ENCODE data around the gene PELI2. TPM values are rescaled to one million over a fixed set of nuclear protein-coding genes. Genes with fewer than 3 reads are reported as not detected.

Gene PELI2
- total and polyA plus RNA-seq, 2 experiments from 2014 or later: 4.3 to 16.1 TPM

GRCh38 chr14:56100556-56100955 is 17.7 kb upstream of the PELI2 start:
- no peaks in the 10 kb centered on the region for H4K20me1 ChIP-seq (ENCODE audit: insufficient read depth, poor library complexity, severe bottlenecking)
- H3K4me1 ChIP-seq (ENCODE audit: insufficient read depth): no peaks in the 10 kb centered on the region
- H3K9me3 ChIP-seq (ENCODE audit: low read depth): no peaks in the 10 kb centered on the region
- H3K27ac ChIP-seq: no peak overlapping the region
- H3K36me3 ChIP-seq (replicated peaks; ENCODE audit: insufficient read depth, low read depth): no peaks in the 10 kb centered on the region
- no peak overlapping the region for H3K4me3 ChIP-seq
- no peaks in the 10 kb centered on the region for H3K79me2 ChIP-seq
- H3K27me3 ChIP-seq: no peaks in the 10 kb centered on the region
- no peak overlapping the region for H2AFZ ChIP-seq
- no peak overlapping the region for H3K4me2 ChIP-seq
- no peaks in the 10 kb centered on the region for H3K9me2 ChIP-seq (replicated peaks; ENCODE audit: insufficient read depth)
- DNase-seq (ENCODE audit: low spot score): no peak
- TF ChIP-seq CTCF (IDR thresholded peaks at IDR 0.05; ENCODE audit: poor library complexity) (no peak), EZH2 (IDR thresholded peaks at IDR 0.05; ENCODE audit: borderline replicate concordance) (no peak), EZH2phosphoT487 (IDR thresholded peaks at IDR 0.05; ENCODE audit: low read depth, severe bottlenecking, unreplicated experiment) (no peak)
- WGBS (ENCODE audit: low lambda C conversion rate, missing lambda C conversion rate): 66% methylated on average over 3 of the region's 3 CpGs

- Histone ChIP-seq H3K4me2 (no peak overlapping the region), H3K36me3 (replicated peaks; ENCODE audit: insufficient read depth, low read depth) (no peaks in the 10 kb centered on the region), H3K27me3 (no peaks in the 10 kb centered on the region), H3K79me2 (no peaks in the 10 kb centered on the region), H3K27ac (no peak overlapping the region), H4K20me1 (ENCODE audit: insufficient read depth, poor library complexity, severe bottlenecking) (no peaks in the 10 kb centered on the region), H3K9me3 (ENCODE audit: low read depth) (no peaks in the 10 kb centered on the region), H3K9me2 (replicated peaks; ENCODE audit: insufficient read depth) (no peaks in the 10 kb centered on the region), H3K4me1 (ENCODE audit: insufficient read depth) (no peaks in the 10 kb centered on the region), H2AFZ (no peak overlapping the region), H3K4me3 (no peak overlapping the region)
- TF ChIP-seq EZH2phosphoT487 (IDR thresholded peaks at IDR 0.05; ENCODE audit: low read depth, severe bottlenecking, unreplicated experiment) (no peak), CTCF (IDR thresholded peaks at IDR 0.05; ENCODE audit: poor library complexity) (no peak), EZH2 (IDR thresholded peaks at IDR 0.05; ENCODE audit: borderline replicate concordance) (no peak)
- 85% methylated on average over 3 of the region's 3 CpGs for WGBS (ENCODE audit: low lambda C conversion rate, missing lambda C conversion rate)
- DNase-seq (ENCODE audit: low spot score): no peak
Measured at GRCh38 chr14:56102941-56103340, 15.3 kb upstream of the PELI2 start.

GRCh38 chr14:56107615-56108014 is 10.6 kb upstream of the PELI2 start:
- H3K4me3 ChIP-seq: no peak overlapping the region
- no peaks in the 10 kb centered on the region for H3K36me3 ChIP-seq (replicated peaks; ENCODE audit: insufficient read depth, low read depth)
- no peaks in the 10 kb centered on the region for H3K9me2 ChIP-seq (replicated peaks; ENCODE audit: insufficient read depth)
- H3K4me1 ChIP-seq (ENCODE audit: insufficient read depth): no peaks in the 10 kb centered on the region
- no peaks in the 10 kb centered on the region for H3K79me2 ChIP-seq
- no peaks in the 10 kb centered on the region for H3K9me3 ChIP-seq (ENCODE audit: low read depth)
- H3K27ac ChIP-seq: no peak overlapping the region
- H3K4me2 ChIP-seq: no peak overlapping the region
- H3K27me3 ChIP-seq: no peaks in the 10 kb centered on the region
- H4K20me1 ChIP-seq (ENCODE audit: insufficient read depth, poor library complexity, severe bottlenecking): no peaks in the 10 kb centered on the region
- 79% methylated on average over 5 of the region's 5 CpGs for WGBS (ENCODE audit: low lambda C conversion rate, missing lambda C conversion rate)
- no peak for TF ChIP-seq CTCF (IDR thresholded peaks at IDR 0.05; ENCODE audit: poor library complexity)
- TF ChIP-seq EZH2 (IDR thresholded peaks at IDR 0.05; ENCODE audit: borderline replicate concordance): no peak
- no peak for TF ChIP-seq EZH2phosphoT487 (IDR thresholded peaks at IDR 0.05; ENCODE audit: low read depth, severe bottlenecking, unreplicated experiment)
- H2AFZ ChIP-seq: no peak overlapping the region
- no peak for DNase-seq (ENCODE audit: low spot score)

- no peaks in the 10 kb centered on the region for H3K4me1 ChIP-seq (ENCODE audit: insufficient read depth)
- H3K36me3 ChIP-seq (replicated peaks; ENCODE audit: insufficient read depth, low read depth): no peaks in the 10 kb centered on the region
- H3K27me3 ChIP-seq: no peaks in the 10 kb centered on the region
- no peaks in the 10 kb centered on the region for H4K20me1 ChIP-seq (ENCODE audit: insufficient read depth, poor library complexity, severe bottlenecking)
- DNase-seq (ENCODE audit: low spot score): no peak
- H3K4me3 ChIP-seq: no peak overlapping the region
- H3K79me2 ChIP-seq: no peaks in the 10 kb centered on the region
- 90% methylated on average over 1 of the region's 1 CpG for WGBS (ENCODE audit: low lambda C conversion rate, missing lambda C conversion rate)
- H2AFZ ChIP-seq: no peak overlapping the region
- no peaks in the 10 kb centered on the region for H3K9me3 ChIP-seq (ENCODE audit: low read depth)
- no peak overlapping the region for H3K4me2 ChIP-seq
- TF ChIP-seq EZH2phosphoT487 (IDR thresholded peaks at IDR 0.05; ENCODE audit: low read depth, severe bottlenecking, unreplicated experiment): no peak
- TF ChIP-seq EZH2 (IDR thresholded peaks at IDR 0.05; ENCODE audit: borderline replicate concordance): no peak
- TF ChIP-seq CTCF (IDR thresholded peaks at IDR 0.05; ENCODE audit: poor library complexity): no peak
- H3K27ac ChIP-seq: no peak overlapping the region
- H3K9me2 ChIP-seq (replicated peaks; ENCODE audit: insufficient read depth): no peaks in the 10 kb centered on the region
Measured at GRCh38 chr14:56108057-56108456, 10.2 kb upstream of the PELI2 start.

Data from hepatocyte (in vitro differentiated cells).